HG02763 (cell line): ENCODE data around the gene WNT3.

Experiments
- ATAC-seq: cut with Tn5 transposase; IDR thresholded peaks from one replicate; pipeline ENCODE4 v1.9.1; 2021; ENCODE audit warnings: mild to moderate bottlenecking, moderate library complexity; ENCODE audit not compliant: unreplicated experiment

WNT3 gene

GRCh38 chr17:46736100-46736499, 82.4 kb downstream of the WNT3 start:
- ATAC-seq = no peak

DNA sequence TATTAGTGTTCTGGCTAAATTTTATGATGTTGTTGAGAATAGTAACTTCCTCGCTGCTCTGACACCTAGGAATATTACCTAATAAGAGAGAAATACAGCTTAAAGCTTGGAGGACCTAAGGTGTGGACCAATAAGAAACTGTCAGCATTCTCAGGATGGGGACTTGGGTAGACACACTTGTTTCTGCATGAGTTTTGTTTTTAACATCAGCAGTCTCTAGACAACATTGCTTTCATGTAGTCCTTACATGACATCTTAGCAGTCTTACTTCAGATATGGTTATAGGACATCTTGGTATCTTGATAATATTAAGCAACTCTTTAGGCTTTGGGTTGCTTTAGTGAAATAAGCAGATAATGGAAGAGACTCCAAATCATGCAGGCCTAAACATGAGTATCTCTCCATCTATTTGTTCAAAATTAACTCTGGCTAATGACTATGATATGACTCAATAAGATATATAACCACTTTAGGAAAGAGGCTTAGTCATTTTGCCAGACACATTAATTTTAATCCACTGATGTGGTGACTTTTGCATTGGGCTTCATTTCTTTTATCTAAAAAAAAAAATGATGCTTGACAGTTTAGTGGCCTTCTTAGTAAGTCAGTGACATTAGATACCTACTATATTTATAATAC, 84.5 kb downstream of the WNT3 start:
- no peak for ATAC-seq

DNA sequence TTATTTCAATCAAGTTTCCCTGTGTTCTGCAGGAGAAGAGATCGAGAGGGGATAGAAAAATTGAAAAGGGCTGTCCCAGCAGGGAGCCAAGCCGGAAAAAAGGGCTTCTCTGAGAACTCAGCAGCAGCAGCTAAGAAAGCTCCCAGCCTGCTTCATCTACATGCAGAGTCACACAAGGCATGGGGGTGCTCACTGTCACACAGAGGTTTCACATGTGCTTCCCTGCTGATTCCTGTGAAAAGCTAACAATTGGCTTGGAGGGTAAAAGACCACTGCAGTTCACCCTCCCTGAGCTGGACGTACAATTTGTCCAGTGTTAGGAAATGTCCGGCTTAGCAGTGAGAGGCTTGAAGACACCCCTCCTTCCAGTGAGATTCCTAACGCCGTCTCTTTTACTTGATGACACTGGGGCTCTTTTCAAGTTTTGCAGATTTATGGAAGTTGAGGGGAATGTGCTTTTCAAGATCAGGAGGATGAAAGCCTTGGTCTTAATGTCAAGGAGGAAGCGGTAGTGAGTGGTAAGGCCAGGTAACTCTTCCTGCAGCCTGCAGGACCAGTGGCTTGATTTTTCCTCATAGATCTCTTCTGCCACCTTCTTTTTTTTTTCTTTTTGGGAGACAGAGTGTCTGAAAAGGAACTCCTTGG, 85.6 kb downstream of the WNT3 start:
- no peak for ATAC-seq

DNA sequence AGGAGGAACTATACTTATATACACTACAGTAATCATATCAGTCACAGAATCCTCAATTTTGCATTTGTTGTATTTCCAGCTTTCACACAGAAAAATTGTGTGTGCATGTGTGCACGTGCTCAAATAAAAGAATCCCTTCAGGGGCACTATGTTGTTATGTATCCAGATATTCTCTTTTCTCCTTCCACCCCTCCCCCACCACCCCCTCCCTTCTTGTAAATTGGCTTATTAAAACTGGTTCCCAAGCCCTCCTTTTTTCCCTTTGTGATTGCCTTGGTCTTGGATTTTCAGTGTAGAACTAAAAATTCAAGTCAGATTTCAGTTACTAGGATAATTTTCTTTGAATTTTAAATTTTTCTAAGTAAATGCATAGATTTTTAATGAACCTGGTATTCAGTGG, 86.3 kb downstream of the WNT3 start:
- ATAC-seq = no peak

GRCh38 chr17:46730679-46731078, 87.8 kb downstream of the WNT3 start:
- ATAC-seq = no peak

- ATAC-seq = no peak
Measured at GRCh38 chr17:46730026-46730425, 88.5 kb downstream of the WNT3 start.

DNA sequence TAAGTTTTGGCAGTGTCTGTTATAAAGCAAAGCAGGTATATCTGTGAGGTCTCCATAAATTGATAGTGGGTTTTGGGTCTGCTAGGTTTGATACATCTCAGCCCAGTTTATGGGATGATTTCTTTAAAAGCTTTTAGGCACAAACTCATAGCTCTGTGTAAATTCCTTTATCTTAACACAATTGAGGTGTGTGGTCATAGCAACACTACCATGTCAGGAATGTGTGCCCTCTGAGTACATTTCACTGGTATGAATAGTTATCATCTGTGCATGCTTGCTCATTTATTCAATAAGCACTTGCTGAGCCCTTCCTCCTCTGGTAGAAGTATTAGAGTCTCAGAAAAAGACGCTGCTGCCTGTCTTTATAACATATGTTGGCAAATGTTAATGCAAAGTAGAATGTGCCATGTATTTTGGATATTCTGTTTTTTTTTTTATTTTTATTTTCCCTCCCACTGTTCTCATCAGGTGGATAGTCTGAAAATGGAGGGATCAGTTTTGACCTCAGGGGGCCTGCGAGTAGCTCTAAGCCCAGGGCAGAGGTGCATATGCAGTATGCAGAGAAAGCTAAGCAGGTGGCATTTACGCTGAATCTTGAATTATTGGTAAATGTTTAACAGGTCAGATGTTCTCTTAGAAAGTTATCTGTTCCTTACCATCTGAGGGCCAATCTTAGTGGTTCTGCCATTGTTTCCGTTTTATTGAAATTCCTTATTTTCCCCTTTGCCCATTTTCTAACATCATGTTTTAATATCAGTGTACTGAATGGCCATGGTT, 90.7 kb downstream of the WNT3 start:
- ATAC-seq = no peak

DNA sequence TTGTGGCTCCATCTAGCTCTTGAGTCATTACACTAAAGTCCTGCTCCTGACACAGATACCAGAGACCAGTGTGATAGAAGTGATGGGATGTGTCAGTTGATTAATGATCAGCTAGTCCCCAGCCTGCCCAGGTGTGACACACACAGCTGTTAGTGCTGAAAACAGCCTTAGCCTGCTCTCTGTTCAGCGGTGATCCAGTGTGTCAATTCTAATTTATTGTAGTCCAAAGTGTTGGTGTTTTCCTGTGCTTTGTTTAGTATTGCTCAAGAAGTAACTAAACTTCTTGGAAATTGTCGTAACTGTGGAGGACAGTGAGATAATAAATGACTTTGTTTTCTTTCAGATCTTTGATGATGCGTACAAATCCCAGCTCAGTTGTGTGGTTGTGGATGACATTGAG, 92.3 kb downstream of the WNT3 start:
- ATAC-seq = no peak

GRCh38 chr17:46722662-46723285, 95.7 kb downstream of the WNT3 start:
- ATAC-seq = no peak

DNA sequence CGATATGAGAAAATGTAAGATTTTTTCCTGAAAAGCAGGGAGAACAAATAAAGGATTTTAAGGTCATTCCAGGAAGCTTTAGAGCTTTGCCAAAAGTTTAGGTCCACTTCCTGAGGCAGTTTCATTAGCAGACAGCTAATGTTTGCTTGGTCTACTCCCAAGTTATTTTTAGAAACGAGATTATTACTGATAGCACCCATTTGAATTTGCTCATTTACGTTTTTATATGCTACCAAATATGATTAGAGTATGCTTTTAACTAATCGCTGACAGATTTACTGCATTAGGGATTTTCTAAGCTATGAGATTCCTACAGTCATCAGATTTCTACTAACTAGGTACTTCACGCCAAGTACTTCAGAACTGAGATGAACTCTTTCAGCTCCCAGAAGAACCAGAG, 98.1 kb downstream of the WNT3 start:
- ATAC-seq = no peak

- no peak for ATAC-seq
Measured at GRCh38 chr17:46719891-46720290, 98.6 kb downstream of the WNT3 start.

DNA sequence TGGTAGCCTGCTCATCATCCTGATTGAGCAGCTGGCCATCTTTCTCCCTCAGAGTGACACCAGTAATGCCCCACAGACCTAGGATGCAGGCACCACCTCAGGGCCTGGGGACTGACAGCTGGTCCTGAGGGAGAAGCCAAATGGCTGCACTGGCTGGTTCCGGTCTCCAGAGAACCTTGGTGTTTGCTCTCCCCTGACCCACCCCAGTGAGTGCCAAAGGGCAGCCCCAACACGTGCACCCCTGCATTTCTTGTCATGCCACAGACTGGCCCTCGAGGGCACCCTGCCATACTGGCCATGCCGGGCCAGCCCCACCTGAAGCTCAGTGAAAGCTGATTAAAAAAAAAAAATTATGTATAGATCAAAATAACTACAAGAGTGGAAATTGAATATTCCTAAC, 100.5 kb downstream of the WNT3 start:
- no peak for ATAC-seq
